ENCODE results near the gene BNC2.

BNC2 gene

GRCh38 chr9:16475996-16476395 is 394.5 kb downstream of the BNC2 start:
- DNase-seq (ENCODE audit: low read depth), result no peak
- no peak overlapping the region for H3K4me3 ChIP-seq (ENCODE audit: low read depth, low read length)
- TF ChIP-seq, protein P1, sequence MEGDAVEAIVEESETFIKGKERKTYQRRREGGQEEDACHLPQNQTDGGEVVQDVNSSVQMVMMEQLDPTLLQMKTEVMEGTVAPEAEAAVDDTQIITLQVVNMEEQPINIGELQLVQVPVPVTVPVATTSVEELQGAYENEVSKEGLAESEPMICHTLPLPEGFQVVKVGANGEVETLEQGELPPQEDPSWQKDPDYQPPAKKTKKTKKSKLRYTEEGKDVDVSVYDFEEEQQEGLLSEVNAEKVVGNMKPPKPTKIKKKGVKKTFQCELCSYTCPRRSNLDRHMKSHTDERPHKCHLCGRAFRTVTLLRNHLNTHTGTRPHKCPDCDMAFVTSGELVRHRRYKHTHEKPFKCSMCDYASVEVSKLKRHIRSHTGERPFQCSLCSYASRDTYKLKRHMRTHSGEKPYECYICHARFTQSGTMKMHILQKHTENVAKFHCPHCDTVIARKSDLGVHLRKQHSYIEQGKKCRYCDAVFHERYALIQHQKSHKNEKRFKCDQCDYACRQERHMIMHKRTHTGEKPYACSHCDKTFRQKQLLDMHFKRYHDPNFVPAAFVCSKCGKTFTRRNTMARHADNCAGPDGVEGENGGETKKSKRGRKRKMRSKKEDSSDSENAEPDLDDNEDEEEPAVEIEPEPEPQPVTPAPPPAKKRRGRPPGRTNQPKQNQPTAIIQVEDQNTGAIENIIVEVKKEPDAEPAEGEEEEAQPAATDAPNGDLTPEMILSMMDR (IDR thresholded peaks at IDR 0.05; ENCODE audit: insufficient read depth, low read depth, low read length, missing control alignments), result no peak

DNA sequence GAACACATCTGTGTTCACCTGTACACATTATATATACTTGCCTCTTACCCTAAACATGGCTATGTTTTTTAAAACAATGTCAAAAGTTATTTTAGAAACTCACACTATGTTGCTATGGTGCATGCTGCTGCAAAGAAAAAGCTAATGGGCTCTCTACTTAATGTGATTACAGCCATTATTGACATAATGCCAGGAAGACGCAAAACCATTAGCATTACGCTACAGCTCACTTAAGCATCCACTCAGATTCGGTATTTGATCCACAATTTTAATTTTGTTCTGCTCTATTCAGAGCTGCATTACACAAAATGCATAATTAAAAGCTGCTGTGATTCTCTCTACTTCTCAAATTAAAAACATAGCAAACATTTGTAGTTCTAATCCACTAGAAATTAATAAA is 395.2 kb downstream of the BNC2 start:
- TF ChIP-seq, protein P1 (IDR thresholded peaks at IDR 0.05; ENCODE audit: insufficient read depth, low read depth, low read length, missing control alignments), result no peak
- no peak overlapping the region for H3K4me3 ChIP-seq (ENCODE audit: low read depth, low read length)
- DNase-seq (ENCODE audit: low read depth), result no peak

- DNase-seq (ENCODE audit: low read depth), result peak; percentile 50
- H3K4me3 ChIP-seq (ENCODE audit: low read depth, low read length), result peak overlapping the region; percentile 27
- TF ChIP-seq, protein P1 (IDR thresholded peaks at IDR 0.05; ENCODE audit: insufficient read depth, low read depth, low read length, missing control alignments), result no peak
Observed at GRCh38 chr9:16469184-16469583, 401.3 kb downstream of the BNC2 start.

DNA sequence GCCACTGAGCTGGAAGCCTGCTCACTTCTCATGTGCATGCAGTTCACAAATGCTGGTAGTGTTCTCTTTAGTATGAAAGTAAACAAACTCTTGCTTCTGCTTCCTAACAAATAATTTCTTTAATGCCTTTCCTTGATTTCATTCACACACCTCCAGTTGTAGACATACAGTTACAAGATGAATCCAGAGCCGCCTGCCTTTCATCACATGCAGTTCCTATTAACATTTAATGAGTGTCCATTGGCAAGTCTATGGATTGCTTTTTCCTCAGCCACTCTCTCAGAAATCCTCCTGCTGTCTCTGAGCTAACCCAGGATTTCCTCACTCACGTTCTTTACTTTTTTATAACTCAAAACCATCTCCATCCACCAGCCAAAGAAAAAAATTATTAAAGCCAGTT is 408.6 kb downstream of the BNC2 start:
- no peak for DNase-seq (ENCODE audit: low read depth)
- H3K4me3 ChIP-seq (ENCODE audit: low read depth, low read length), result no peak overlapping the region
- TF ChIP-seq, protein P1 (IDR thresholded peaks at IDR 0.05; ENCODE audit: insufficient read depth, low read depth, low read length, missing control alignments), result no peak

DNA sequence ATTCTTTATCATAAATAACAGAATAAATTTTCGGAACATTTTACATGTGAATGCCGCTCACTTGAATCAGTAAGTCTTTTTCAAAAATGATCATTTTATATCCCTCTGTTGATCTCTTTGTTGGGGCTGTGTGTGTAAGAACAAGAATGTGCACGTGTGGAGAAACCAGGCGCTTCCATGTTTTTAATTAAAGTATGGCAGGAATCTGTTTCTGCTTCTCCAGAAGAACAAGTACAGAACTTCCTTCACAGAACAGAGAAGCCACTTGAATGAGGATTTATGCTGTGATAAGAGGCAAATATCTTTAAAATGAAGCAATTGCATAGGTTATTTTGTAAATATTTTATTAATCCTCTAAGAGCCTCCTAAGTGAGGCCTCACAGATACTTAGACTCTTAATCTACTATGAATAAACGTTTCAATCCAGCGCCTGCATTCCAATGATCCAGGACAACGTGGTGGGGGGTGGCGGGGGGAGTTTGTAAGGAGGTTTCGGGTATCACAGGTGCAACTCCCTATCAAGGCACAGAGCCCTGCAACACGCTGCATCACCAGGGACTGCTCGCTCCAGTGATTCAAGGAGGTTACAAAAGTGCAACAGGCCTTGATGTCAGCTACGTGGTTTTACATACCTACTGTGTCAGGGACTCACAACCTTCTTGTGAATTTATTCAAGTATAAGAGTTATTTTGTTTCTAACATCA is 409.2 kb downstream of the BNC2 start:
- TF ChIP-seq, protein P1 (IDR thresholded peaks at IDR 0.05; ENCODE audit: insufficient read depth, low read depth, low read length, missing control alignments), result no peak
- peak; percentile 86 for DNase-seq (ENCODE audit: low read depth)
- no peak overlapping the region for H3K4me3 ChIP-seq (ENCODE audit: low read depth, low read length)

- TF ChIP-seq, protein P1 (IDR thresholded peaks at IDR 0.05; ENCODE audit: insufficient read depth, low read depth, low read length, missing control alignments), result no peak
- DNase-seq (ENCODE audit: low read depth), result no peak
- no peak overlapping the region for H3K4me3 ChIP-seq (ENCODE audit: low read depth, low read length)
Observed at GRCh38 chr9:16460696-16461095, 409.8 kb downstream of the BNC2 start.

Data from GM12865 (cell line).